Effector CD4-positive, alpha-beta T cell (primary cell): Measurements from ENCODE around the gene SLC13A4.
"Not testable (repeated sequence)": the region's sequence is repeated elsewhere in the genome, so short reads cannot be mapped to it uniquely, and the experiment has no call there.

Experiments
- DNase-seq: peaks from one replicate; pipeline ENCODE4 v3.0.0-alpha.2; 2020

SLC13A4 gene

DNA sequence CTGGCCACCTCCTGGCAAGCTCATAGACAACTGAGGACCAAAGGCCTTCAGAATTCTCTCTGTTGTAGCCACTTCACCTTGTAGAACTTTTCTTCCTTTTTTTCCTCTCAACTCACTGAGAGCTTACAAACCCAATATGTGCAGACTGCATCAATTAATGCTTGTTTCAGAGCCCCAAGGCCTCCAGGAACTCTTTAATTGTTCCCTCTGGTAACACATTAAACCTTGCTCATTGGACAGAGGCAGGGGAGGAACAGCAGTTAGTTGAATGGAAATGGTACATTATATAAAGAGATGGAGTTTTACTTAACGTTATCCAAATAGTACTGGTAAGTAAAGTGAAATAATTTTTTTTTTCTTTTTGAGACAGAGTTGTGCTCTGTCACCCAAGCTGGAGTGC is 40.5 kb downstream of the SLC13A4 start:
- DNase-seq = no peak

DNA sequence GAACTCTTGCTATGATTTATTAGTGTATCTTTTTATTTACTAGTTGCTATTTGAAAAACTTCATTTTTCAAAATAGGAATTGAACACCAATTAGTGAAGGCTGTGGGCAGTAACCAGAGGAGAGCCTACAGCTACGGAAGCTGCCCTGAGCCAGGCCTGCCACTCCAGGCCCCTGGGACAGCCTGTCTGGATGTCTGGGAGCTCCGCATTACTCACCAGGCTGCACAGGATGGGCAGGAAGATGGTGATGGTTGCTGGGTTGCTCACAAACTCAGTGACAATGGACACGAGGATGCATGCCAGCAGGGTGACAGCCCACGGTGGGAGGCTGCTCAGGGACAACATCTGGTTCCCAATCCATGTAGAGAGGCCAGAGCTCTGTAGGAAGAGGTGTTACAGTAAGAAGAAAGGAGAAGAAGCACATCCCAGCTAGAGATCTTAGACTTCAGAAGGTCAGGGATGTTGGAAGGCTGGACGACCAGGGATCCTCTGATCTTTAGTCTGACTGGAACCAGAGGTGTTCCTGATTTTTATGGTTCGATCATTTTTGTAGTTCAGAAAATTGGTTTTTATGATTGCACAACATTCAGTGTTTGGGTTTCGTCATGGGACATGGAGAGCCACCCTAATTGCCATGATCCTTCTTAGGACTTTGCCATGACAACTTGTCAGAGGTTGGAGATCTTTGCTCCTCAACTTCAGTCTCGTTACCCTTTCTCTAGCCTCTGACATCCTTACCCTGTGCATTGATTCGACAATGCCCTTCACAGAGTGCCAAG is 42.5 kb downstream of the SLC13A4 start:
- DNase-seq = no peak

DNA sequence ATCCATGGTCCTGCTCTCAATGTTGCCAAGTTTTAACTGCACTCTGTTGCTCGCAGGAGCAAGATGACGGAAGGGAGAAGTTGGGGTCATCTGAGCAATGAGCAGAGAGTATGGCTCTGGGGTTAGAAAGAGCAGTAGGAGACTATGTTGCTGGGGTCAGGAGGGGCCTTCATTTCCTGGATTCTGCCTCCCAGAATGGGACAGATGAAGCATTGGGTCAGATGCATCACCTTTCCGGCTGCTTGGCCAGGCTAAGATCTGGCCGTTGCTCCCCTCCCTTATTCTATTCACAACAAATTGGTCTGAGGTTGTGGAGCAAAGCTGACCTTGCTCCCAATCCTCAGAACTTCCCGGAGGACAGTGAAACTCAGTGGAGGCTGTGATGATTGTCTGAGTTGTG is 43.3 kb downstream of the SLC13A4 start:
- no peak for DNase-seq

DNA sequence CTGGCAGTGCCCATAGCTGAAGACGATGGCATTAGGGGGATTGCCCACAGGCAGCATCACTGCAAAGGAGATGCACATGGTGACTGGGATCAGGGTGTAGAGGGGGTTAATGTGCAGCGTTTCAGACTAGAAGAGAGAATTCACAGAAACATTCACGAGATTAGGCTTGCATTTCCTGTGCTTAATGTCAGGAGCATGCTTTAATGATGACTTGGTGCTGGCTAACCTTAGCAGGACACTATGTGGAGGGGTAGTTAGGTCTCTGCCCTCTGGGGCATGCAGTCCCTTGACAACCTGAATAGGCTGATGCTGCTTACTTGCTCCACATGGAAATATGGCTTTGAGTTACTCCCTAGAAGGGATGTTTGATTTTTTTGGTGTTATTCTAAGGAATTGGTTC is 43.9 kb downstream of the SLC13A4 start:
- no peak for DNase-seq

DNA sequence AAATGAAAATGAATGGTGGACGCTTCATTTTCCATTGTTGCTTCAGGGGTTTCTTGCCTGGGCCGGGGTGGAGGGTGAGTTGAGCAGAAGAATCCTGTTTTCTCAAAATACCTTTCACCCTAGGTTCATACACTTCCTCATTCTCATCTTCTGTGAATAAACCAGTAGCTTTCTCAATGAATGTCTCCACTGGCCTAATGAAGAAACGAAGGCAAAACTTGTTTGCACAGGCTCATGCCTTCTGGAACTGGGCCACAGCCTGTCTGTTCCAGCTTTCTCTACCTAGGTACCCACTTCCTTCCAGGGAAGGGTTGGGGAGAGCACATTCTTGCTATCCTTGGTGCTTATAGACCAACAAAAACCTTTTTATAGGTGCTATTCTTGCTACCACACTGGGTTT is 44.4 kb downstream of the SLC13A4 start:
- DNase-seq = no peak

DNA sequence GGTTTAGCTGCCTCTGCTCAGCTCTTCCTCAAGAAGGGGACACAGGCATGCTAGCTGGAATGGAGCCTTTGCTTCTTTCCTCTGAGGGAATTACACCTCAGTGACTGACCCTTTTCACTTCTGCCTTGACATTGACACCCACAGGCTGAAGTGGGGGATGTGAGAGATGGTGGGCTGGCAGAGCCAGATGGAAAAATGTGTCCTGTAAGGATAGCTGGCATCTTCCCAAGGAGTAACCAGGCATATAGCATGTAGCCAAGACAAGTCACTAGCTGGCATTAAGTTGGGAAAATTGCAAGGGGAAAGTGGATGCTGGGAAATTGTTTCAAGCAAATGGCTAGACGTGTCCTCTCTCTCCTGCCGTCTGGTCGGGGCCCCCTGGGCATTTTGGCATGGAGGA is 45.8 kb downstream of the SLC13A4 start:
- DNase-seq = no peak

DNA sequence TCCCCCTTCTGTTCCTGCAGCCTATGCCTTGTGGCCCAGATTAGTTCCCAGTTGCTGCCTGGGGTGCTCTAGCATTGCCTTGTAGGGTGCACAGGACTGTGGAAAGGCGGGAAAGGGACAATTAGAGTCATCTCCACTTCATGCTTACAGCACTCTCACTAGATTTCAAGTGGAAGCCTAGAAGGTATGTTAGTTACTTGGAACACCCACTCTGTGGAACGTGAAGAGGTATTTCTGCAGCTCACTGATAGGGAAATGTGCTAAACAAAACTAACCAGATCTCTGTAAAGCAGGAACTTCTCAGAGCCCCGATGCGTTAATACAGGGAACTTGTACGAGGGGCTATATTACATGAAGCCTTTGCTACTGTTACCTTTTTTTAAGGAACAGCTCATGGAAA is 46.2 kb downstream of the SLC13A4 start:
- DNase-seq = no peak

DNA sequence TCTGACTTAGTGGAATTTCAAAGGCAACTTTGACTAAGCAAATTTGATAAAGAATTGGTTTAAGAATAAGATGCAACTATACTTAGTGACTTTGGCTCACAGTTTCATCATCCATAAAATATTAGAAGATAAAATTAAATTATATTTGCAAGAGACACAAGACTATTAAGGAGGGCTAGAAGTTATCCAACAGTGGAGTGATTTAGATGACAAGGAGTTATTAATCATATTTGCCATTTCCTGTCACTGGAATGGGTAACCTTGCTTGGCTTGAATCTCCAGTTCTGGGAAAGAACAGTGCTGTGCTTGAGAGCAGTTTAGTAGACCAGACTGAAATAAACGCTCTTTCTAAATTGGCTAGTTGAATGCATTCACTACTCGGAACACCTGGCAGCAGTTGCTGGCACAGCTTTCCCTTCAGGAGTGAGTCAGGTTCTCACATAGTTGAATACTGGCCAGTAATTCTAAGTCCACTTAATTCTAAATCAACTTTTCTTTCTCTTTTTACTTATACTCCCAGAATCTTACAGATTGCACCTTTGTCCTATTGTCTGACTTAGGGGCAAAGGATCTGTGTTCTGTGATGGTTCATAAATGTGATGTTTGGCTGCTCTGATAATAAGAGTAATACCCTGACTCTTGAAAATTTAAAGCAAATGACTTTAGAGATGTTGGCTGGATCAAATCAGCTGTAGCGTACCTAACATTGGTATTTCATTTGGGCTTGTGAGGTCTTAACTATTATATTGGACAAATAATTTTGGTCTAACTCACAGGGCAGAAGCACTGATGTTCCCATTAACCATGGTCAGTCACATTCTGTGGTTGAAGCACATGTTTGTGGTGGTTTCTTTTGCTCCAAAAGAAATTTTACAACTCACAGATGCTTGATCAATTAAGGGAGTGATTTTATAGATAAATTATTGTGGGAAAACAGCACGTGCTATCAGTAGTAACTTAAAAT is 49.1 kb downstream of the SLC13A4 start:
- no peak for DNase-seq

DNA sequence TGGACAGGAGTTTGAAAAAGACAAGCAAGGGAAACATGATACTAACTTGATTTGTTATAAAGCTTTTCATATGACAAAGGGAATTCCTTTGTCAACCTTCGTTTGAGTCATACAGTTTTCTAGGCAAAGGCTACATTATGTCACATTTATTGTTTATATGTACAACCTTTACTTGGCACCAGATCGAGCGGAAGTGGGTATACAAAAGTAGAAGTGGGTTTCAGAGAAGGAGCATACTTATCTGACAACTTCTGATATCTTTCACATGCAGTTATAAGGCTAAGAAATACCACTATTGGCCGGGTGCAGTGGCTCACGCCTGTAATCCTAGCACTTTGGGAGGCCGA is 54.7 kb downstream of the SLC13A4 start:
- DNase-seq = no peak

DNA sequence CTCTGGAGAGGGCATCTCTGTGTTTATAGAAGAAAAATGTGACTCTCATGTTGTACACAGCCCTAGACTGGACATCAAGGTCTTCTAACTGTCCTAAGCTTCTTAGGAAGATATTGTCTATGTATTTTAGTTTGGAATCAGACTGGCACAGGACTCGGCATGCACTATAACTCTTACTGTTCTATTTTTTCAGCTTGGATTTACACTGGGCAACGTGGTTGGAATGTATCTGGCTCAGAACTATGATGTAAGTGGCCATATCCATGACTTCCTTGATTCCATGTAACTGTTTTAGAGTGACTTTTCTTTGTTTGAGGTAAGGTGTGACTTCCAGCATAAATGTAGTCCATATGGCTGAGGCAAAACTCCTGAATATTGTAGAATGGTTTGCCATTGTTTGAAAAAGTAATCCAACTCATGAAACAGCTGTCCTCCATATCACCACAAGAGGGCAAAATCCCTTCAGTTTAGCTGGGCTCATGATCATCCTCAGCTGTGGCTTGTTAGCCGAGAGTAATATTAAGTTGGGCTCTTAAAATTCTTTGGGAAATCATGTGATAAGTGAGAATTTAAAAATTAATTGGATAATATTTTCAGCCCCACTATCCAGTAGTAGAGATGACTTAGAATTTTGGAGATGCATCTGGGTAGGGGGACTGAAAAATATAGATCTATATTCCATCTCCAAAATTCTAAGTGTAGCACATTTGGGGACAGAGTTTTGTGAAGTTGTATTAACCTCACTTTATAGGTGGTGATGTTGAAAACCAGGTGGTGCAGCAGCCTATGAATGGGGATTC is 55.2 kb downstream of the SLC13A4 start:
- DNase-seq = no peak

DNA sequence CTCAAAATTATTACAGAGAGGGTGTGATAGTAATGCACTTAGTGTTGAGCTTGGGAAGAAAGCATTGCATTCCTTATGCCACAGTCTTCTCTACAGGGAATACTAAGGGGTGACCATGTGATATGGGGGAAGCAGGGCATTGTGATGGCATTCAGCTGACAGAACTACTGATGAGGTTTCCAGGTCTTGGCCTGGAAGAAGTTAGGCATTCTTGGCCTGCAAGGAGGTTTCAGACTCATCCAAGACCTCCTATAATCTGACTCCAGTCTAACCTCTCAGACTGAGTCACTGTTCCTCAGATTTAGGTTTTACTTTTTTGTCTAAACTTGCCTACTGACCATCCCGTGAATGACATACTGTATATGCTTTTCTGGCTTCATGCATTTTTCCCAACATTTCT is 57.8 kb downstream of the SLC13A4 start:
- DNase-seq = no peak

DNA sequence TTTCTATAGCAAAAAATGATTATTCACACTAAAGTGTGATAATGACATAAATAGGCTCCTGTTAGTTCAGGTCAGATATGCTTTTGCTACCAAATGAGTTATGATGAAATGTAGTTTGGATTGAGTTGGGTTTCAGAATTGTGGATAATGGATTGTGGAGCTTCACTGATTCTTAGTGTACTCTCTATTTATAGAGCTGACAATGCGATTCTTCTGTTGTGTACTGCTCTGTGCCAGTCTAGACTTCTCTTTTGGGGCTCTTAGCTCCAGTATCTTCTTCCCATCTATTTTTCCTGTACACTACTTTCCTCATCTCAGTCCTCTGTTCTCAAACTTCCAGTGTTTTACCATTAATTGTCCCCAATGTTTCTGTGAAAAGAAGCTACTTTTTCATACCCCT is 58.2 kb downstream of the SLC13A4 start:
- DNase-seq = no peak

DNA sequence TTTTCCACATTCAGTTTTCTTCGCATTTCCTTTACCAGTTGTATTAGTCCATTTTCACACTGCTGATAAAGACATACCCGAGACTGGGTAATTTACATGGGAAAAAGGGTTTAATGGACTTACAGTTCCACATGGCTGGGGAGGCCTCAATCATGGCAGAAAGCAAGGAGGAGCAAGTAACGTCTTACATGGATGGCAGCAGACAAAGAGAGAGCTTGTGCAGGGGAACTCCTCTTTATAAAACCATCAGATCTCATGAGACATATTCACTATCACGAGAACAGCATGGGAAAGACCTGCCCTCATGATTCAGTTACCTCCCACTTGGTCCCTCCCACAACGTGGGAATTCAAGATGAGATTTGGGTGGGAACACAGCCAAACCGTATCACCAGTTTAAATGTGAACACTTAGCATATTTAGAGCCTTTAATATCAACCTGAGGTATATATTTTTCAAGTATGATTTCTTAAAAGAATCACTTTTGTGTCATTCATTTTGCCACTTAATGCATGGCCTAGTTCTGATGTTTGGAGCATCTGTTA is 59.1 kb downstream of the SLC13A4 start:
- DNase-seq = not testable (repeated sequence)

DNA sequence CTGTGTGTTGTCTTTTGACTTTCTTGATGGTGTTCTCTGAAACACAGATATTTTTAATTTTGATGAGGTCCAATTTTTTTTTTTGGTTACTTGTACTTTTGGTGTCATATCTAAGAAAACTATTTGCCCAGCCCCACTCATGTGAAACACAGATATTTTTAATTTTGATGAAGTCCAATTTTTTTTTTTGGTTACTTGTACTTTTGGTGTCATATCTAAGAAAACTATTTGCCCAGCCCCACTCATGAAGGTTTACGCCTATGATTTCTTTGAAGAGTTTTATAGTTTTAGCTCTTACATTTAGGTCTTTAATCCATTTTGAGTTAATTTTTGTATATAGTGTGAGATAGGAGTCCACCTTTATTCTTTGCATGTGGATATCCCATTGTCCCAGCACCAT is 60.4 kb downstream of the SLC13A4 start:
- not testable (repeated sequence) for DNase-seq

DNA sequence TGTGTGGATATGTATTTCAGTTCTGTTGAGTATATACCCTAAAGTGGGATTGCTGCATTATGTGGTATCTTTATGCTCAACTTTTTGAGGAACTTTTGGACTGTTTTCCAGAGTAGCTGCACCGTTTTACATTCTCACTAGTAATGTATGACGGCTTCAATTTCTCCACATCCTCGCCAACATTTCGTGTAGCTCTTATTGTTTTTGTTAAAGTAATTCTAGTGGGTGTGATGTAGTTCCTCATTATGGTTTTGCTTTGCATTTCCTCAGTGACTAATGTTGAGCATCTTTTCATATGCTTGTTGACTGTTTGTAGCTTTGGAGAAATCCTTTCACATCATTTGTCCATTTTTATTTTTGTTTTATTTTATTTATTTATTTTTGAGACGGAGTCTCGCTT is 61.1 kb downstream of the SLC13A4 start:
- no peak for DNase-seq

DNA sequence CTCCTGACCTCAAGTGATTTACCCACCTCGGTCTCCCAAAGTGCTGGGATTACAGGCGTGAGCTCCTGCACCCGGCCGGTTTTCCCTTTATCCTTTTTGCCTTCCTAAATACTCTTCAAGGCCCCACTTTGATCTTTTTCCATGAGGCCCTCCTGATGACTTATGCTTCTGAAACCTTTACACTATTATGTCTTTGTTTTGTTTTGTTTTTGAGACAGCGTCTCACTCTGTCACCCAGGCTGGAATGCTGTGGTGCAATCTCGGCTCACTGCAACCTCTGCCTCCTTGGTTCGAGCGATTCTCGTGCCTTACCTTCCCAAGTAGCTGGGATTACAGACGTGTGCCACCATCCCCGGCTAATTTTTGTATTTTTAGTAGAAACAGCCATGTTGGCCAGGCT is 61.8 kb downstream of the SLC13A4 start:
- no peak for DNase-seq

DNA sequence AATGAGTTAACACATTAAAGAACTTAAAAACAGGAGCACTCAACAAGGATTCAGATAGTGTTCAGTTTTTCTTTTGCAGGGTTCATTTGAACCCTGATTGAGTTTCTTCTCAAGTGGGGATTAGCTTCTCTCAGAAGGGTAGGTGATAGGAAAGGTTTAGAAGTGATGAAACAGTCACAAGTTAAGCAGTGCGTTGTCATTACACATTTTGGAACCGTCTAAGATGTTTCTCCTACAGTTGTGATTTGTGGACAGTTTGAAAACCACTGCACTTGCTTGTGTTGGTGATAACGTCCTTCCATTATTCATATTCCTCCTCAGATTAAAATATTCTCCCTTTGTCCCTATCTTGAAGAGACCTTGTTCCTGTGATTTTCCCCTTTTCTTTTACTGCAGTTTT is 62.9 kb downstream of the SLC13A4 start:
- DNase-seq = no peak

DNA sequence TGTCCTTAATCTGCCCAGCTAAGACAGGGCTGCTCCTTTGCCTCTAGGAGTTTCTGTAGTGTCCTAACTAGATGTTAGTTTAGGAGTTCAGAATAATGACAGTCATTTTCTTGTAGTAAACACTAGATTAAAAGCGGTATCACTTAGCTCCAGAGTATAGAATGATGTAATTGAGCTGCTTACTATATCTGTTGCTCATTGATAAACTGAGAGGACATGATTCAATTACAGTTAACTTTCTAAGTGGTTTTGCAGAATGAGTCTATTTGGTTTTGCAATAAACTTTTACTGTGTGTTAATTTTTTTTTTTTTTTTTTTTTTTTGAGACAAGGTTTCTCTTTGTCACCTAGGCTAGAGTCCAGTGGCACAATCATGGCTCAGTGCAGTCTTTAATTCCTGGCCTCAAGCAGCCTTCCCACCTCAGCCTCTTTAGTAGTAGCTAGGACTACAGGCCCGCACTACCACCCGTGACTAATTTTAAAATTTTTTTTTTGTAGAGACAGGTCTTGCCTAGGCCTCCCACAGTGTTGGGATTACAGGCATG is 63.9 kb downstream of the SLC13A4 start:
- no peak for DNase-seq

DNA sequence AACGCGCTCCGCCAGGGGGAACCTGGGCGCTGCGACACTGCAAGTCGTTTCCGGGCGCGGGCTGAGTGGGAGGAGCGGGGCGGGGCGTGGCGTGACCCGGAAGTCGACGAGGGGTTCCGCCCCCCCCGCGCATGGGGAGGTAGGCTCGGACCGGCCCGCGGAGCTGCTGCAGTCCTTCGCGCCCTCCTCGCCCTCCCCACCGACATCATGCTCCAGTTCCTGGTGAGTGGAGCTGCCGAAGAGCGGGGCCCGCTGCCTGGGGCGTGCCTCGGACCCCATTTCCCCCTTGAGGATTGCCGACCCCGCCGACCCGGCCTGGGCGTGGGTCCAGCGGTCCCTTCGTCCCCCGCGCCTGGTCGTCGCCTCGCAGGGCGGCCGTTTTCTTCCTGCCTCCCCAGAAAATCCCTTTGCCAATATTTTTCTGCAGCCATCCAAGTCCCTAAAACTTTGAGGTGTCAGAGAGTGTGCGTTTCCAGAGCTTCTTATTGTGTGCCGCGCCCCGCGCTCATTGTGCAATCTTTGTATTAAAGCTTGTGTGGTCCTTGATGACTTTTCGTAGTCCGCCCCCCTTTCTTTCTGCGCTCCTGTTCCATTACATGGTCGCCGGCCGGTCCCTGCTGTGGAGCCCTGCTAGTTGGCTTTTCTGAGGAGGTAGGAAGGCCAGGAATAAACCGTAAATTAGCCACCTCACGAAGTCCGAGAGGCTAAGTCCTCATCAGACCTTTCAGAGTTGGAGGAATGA is 65.4 kb downstream of the SLC13A4 start, which contains the start of gene STMP1:
Gene STMP1 (plus strand): TSS at position 142 of the 742 bp plus-strand sequence.
- peak; percentile 96 for DNase-seq

DNA sequence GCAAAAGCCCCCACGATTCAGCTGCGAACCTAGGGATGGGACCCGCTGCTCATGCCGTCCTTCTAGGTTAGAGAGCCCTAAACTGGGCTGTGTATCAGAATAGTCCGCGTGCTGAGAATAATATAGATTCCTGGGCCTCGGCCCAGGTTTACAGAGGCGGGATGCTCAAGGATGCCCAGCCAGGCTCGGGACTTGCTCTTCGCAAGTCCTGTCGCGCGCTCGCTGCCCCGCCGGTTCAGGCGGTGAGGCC is 65.9 kb downstream of the SLC13A4 start:
- no peak for DNase-seq

DNA sequence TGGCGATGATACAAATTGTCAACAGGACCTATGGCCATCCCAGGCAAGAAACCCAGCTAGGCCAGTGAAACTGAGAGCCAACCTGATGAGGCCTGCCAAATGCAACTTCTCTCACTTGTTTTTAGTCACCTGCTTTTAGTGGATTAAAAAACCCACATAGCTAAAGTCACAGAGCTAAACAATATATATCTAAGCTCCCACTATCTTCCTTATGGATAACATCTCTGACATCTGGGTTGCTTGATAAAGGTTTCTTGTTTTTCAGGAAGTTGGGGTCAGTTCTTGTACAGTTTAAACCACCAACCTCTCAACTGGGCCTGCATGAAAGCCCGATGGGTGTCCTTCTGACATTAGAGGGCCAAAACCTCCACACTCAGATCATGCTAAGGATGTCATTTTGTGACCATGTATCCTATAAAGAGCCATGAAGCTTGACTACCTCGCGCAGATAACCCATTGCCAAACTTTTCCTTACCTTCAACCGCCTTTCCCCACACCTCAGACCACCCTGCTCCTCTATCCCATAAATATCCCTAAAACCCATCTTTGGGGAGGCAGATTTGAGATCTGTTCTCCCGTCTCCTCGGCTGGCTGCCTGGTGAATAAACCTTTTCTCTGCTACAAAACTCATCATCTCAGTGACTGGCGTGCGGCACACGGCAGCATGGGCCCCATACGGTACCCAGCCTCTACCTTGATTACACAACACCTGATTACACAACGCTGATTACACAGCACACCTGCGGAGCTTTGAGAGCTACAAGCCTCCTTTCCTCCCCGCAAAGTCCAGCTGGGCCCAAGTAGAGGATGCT is 66.5 kb downstream of the SLC13A4 start:
- no peak for DNase-seq
